ENCODE measurements around the gene FHIT.

DNA sequence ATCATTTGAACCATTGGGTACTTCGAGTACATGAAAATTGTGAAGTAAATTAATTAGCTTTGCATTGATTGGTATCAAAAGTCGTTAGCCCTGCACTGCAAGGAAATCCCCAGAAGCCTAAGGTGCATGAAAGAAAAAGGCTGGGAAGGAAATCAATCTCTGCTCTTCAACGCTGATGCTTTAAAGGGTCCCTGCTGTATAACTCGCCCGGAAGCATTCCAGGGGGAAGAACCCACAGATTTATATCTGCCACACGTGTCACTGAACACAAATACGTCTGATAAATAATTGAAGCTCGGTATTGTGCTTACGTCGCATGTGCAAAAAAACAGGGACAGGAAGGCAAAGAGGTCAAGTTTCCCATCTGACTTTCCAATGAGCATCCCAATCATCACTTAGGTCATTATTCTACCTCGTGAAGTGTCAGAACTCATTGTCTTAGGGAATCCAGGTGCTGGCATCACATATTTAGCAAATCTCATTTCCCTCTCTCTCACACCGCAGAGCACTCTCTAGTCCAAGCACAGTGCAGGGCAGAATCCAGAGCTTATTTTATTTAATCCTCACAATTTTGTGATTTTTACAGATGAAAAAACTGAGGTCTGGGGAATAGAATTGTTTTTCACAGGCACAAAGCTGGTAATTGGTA lies 1397.1 kb downstream of the FHIT start:
- TF ChIP-seq, protein P1, sequence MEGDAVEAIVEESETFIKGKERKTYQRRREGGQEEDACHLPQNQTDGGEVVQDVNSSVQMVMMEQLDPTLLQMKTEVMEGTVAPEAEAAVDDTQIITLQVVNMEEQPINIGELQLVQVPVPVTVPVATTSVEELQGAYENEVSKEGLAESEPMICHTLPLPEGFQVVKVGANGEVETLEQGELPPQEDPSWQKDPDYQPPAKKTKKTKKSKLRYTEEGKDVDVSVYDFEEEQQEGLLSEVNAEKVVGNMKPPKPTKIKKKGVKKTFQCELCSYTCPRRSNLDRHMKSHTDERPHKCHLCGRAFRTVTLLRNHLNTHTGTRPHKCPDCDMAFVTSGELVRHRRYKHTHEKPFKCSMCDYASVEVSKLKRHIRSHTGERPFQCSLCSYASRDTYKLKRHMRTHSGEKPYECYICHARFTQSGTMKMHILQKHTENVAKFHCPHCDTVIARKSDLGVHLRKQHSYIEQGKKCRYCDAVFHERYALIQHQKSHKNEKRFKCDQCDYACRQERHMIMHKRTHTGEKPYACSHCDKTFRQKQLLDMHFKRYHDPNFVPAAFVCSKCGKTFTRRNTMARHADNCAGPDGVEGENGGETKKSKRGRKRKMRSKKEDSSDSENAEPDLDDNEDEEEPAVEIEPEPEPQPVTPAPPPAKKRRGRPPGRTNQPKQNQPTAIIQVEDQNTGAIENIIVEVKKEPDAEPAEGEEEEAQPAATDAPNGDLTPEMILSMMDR (IDR thresholded peaks at IDR 0.05) = no peak
- TF ChIP-seq POLR2A (IDR thresholded peaks at IDR 0.05) = no peak

All from ovary (tissue), 3 donors.